ENCODE results near the gene ARF5.

ARF5 gene

DNA sequence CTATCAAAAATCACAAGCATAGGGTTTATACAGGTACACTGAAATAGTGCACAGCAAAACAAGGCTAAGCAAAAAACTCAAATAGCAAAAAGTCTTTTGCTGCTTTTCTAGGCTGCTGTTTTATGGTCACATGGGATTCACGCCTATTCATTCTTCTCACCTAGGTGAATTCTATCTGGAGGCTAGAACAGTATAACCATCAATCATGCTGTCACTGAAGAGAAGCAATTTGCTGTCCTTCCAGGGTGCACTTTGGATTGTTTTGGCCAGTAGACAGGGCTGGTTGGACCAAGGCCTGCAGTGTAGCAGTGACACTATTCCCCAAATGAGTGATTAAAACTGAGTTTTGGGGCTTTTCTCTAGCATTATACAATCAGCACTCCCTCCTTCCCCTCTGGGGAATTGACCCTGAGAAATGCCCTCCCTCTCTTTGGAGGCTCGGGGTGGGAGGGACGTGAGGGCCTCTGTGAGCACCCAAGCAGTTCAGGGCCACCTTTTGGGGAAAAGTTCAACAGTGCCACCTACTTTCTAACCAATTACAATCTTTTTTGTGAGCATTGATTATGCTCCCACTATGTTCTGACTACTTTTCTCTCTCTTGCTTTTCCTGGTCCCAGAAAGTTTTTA, 47.6 kb downstream of the ARF5 start:
- H3K9me3 ChIP-seq (ENCODE audit: control insufficient read depth, insufficient read depth, low read length): no peaks in the 10 kb centered on the region; the same call in 1 of the 2 replicates
- H4K20me1 ChIP-seq (ENCODE audit: control insufficient read depth, insufficient read depth, low read depth, low read length): no peaks in the 10 kb centered on the region
- no peak overlapping the region for H3K27ac ChIP-seq (ENCODE audit: low read depth, low read length)
- no peaks in the 10 kb centered on the region for H3K4me1 ChIP-seq (ENCODE audit: control insufficient read depth, low read length)
- no peaks in the 10 kb centered on the region for H3K36me3 ChIP-seq (ENCODE audit: control insufficient read depth, low read length)
- no peaks in the 10 kb centered on the region for H3K9me2 ChIP-seq (replicated peaks; ENCODE audit: control insufficient read depth, low read length)
- no peak overlapping the region for H3K4me3 ChIP-seq (ENCODE audit: low read length)
- no peaks in the 10 kb centered on the region for H3F3A ChIP-seq (ENCODE audit: control insufficient read depth, insufficient read depth)
- H3K79me2 ChIP-seq (ENCODE audit: control insufficient read depth, low read length): no peaks in the 10 kb centered on the region
- H3K4me2 ChIP-seq (ENCODE audit: low read length): no peak overlapping the region
- TF ChIP-seq EZH2phosphoT487 (IDR thresholded peaks at IDR 0.05; ENCODE audit: borderline replicate concordance, low read length): no peak
- peaks cover 38% of the 10 kb centered on the region for H3K27me3 ChIP-seq (ENCODE audit: control insufficient read depth, low read length)

DNA sequence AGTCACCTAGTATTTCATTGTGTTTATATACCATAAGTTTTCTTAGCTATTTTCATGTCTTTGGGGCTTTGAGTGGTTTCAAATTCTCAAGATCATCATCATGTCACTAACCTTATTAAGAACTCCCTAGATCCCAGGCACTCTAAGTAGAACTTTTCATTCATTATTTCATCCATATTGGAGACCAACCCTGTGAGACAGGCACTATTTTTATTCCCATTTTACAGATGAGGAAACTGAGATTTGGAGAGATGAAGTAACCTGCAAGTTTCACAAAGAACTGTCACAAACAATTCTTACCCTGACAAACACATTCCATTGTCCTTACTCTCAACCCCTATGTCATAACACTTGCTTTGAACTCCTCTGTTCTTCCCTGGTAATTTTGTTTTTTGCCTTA, 50.0 kb downstream of the ARF5 start:
- no peaks in the 10 kb centered on the region; the same call in 1 of the 2 replicates for H3K9me3 ChIP-seq (ENCODE audit: control insufficient read depth, insufficient read depth, low read length)
- H4K20me1 ChIP-seq (ENCODE audit: control insufficient read depth, insufficient read depth, low read depth, low read length): no peaks in the 10 kb centered on the region

More for the DNA sequence above, 50.0 kb downstream of the ARF5 start:
- Histone ChIP-seq H3K4me2 (ENCODE audit: low read length) (no peak overlapping the region), H3K27me3 (ENCODE audit: control insufficient read depth, low read length) (peaks cover 38% of the 10 kb centered on the region), H3K36me3 (ENCODE audit: control insufficient read depth, low read length) (no peaks in the 10 kb centered on the region), H3F3A (ENCODE audit: control insufficient read depth, insufficient read depth) (no peaks in the 10 kb centered on the region), H3K79me2 (ENCODE audit: control insufficient read depth, low read length) (no peaks in the 10 kb centered on the region), H3K9me2 (replicated peaks; ENCODE audit: control insufficient read depth, low read length) (no peaks in the 10 kb centered on the region), H3K4me3 (ENCODE audit: low read length) (no peak overlapping the region), H3K4me1 (ENCODE audit: control insufficient read depth, low read length) (no peaks in the 10 kb centered on the region), H3K27ac (ENCODE audit: low read depth, low read length) (no peak overlapping the region)
- TF ChIP-seq CTCF (IDR thresholded peaks at IDR 0.05; ENCODE audit: low read depth, low read length, poor library complexity, severe bottlenecking) (no peak), EZH2phosphoT487 (IDR thresholded peaks at IDR 0.05; ENCODE audit: borderline replicate concordance, low read length) (no peak)

Data from DOHH2 (cell line).